Measurements from ENCODE around the gene EXD3.

EXD3 gene

GRCh38 chr9:137428311-137428630 lies 5.3 kb upstream of the EXD3 start:
- H3K4me3 ChIP-seq (ENCODE audit: low read depth, low read length): no peak overlapping the region
- TF ChIP-seq CTCF (IDR thresholded peaks at IDR 0.05; ENCODE audit: insufficient read depth, low read depth, low read length, missing control alignments): no peak
- DNase-seq (ENCODE audit: low read depth): no peak

- no peak for DNase-seq (ENCODE audit: low read depth)
- no peak for TF ChIP-seq CTCF (IDR thresholded peaks at IDR 0.05; ENCODE audit: insufficient read depth, low read depth, low read length, missing control alignments)
- H3K4me3 ChIP-seq (ENCODE audit: low read depth, low read length): no peak overlapping the region
Measured at GRCh38 chr9:137427454-137428310, 4.7 kb upstream of the EXD3 start.

GRCh38 chr9:137426018-137426681 lies 3.2 kb upstream of the EXD3 start:
- H3K4me3 ChIP-seq (ENCODE audit: low read depth, low read length): no peak overlapping the region
- DNase-seq (ENCODE audit: low read depth): no peak
- TF ChIP-seq CTCF (IDR thresholded peaks at IDR 0.05; ENCODE audit: insufficient read depth, low read depth, low read length, missing control alignments): no peak

GRCh38 chr9:137423514-137424291 lies 741 bp upstream of the EXD3 start:
- no peak for TF ChIP-seq CTCF (IDR thresholded peaks at IDR 0.05; ENCODE audit: insufficient read depth, low read depth, low read length, missing control alignments)
- peak overlapping the region; percentile 42 for H3K4me3 ChIP-seq (ENCODE audit: low read depth, low read length)

GRCh38 chr9:137421838-137422603 lies 941 bp downstream of the EXD3 start:
- TF ChIP-seq CTCF (IDR thresholded peaks at IDR 0.05; ENCODE audit: insufficient read depth, low read depth, low read length, missing control alignments): no peak

More at GRCh38 chr9:137423514-137424291, 741 bp upstream of the EXD3 start:
- peak; percentile 32 for DNase-seq (ENCODE audit: low read depth)

More at GRCh38 chr9:137421838-137422603, 941 bp downstream of the EXD3 start:
- H3K4me3 ChIP-seq (ENCODE audit: low read depth, low read length): peak overlapping the region; percentile 69
- no peak for DNase-seq (ENCODE audit: low read depth)

All from GM12865 (cell line).